Parathyroid adenoma (tissue), 2 donors: ENCODE measurements around the gene GSTO1.

Experiments
- H2AFZ ChIP-seq: fragments of 300-600 bp; sonication (generic); one replicate; pipeline ENCODE4 v1.7.0; 2017; ENCODE audit warnings: antibody characterized with exemption, mild to moderate bottlenecking
- H3K27ac ChIP-seq: fragments of 300-600 bp; sonication (generic); one replicate; pipeline ENCODE4 v1.7.0; 2017
- H3K27me3 ChIP-seq: fragments of 300-600 bp; sonication (generic); one replicate; pipeline ENCODE4 v1.7.0; 2017; ENCODE audit warnings: low read length; ENCODE audit not compliant: control insufficient read depth, insufficient read depth
- H3K36me3 ChIP-seq: fragments of 300-600 bp; sonication (generic); one replicate; pipeline ENCODE4 v1.7.0; 2017; ENCODE audit warnings: low read length; ENCODE audit not compliant: control insufficient read depth, insufficient read depth
- H3K4me1 ChIP-seq: fragments of 300-600 bp; sonication (generic); one replicate; pipeline ENCODE4 v1.7.0; 2017; ENCODE audit warnings: control low read depth
- H3K4me2 ChIP-seq: fragments of 300-600 bp; sonication (generic); one replicate; pipeline ENCODE4 v1.7.0; 2017; ENCODE audit warnings: low read length
- H3K4me3 ChIP-seq: fragments of 300-600 bp; sonication (generic); one replicate; pipeline ENCODE4 v1.7.0; 2017; ENCODE audit warnings: low read depth, low read length
- H3K79me2 ChIP-seq: fragments of 300-600 bp; sonication (generic); one replicate; pipeline ENCODE4 v1.7.0; 2017; ENCODE audit warnings: control low read depth
- H3K9ac ChIP-seq: fragments of 300-600 bp; sonication (generic); one replicate; pipeline ENCODE4 v1.7.0; 2017; ENCODE audit warnings: mild to moderate bottlenecking
- H3K9me3 ChIP-seq: fragments of 300-600 bp; sonication (generic); one replicate; pipeline ENCODE4 v1.7.0; 2017; ENCODE audit warnings: low read length; ENCODE audit not compliant: control insufficient read depth
- TF ChIP-seq, protein P1 (sequence below): fragments of 300-600 bp; sonication (generic); IDR thresholded peaks from one replicate; pipeline ENCODE4 v1.7.0; 2017; ENCODE audit warnings: antibody characterized with exemption, mild to moderate bottlenecking
- donor health status: primary hyperparathyroidism.

Gene GSTO1

DNA sequence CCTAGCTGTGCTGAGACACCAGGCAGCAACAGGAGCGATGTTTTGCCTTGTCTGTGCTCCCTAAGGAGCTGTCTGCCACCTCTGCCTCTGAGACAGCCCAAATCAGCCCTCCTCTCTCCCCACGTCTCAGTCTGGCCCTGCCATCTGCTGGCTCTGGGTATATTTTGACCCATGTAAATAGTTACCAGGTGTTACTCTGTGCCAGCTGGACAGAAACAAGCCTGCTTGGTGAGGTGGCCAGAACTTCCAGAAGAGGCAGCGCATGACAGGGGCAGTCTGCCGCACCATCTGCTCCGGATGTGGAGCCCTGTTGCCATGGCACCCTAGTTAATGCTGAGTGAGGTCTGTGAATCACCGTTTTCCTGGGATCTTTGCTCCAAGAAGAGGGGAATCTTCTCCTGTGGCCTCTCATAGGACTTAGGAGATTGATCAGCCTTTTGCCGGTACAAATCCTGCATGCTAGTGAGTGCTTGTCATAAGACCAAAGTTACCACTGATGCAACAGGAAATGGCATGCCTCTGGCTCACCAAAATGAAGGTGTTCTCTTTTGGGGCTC lies 46.1 kb downstream of the GSTO1 start:
- Histone ChIP-seq H3K79me2 (no peaks in the 10 kb centered on the region), H3K4me3 (no peak overlapping the region), H3K27me3 (no peaks in the 10 kb centered on the region), H3K9ac (no peak overlapping the region), H3K36me3 (no peaks in the 10 kb centered on the region), H3K9me3 (no peaks in the 10 kb centered on the region), H3K4me1 (peaks cover 24% of the 10 kb centered on the region), H2AFZ (no peak overlapping the region), H3K4me2 (no peak overlapping the region), H3K27ac (peak overlapping the region; percentile 76)
- TF ChIP-seq, protein P1, sequence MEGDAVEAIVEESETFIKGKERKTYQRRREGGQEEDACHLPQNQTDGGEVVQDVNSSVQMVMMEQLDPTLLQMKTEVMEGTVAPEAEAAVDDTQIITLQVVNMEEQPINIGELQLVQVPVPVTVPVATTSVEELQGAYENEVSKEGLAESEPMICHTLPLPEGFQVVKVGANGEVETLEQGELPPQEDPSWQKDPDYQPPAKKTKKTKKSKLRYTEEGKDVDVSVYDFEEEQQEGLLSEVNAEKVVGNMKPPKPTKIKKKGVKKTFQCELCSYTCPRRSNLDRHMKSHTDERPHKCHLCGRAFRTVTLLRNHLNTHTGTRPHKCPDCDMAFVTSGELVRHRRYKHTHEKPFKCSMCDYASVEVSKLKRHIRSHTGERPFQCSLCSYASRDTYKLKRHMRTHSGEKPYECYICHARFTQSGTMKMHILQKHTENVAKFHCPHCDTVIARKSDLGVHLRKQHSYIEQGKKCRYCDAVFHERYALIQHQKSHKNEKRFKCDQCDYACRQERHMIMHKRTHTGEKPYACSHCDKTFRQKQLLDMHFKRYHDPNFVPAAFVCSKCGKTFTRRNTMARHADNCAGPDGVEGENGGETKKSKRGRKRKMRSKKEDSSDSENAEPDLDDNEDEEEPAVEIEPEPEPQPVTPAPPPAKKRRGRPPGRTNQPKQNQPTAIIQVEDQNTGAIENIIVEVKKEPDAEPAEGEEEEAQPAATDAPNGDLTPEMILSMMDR, result no peak

DNA sequence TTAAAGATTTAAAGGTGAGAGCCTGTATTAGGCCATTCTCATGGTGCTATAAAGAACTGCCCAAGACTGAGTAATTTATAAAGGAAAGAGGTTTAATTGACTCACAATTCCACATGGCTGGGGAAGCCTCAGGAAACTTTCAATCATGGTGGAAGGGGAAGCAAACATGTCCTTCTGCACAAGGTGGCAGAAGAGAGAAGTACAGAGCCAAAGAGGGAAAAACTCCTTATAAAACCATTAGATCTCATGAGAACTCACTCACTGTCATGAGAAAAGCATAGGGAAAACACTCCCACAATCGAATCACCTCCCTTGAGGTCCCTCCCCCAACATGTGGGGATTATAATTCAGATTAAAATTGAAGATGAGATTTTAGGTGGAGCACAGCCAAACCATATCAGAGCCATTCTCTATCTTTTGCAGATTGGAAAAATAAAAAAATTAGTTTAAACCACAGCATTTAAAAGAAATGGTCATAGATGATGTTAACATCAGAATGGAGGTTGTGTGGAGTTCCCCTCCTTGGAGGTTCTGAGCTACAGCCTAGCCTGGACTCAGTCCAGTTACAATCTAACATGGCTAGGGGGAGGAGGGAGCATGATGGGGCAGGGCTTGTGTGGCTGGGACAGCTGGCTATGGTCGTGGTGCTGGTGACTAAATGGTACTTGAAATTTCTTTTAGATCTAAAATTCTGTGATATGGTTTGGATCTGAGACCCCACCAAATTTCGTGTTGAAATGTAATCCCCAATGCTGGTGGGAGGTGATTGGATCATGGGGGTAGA lies 47.4 kb downstream of the GSTO1 start:
- H3K9me3 ChIP-seq, result no peaks in the 10 kb centered on the region
- no peaks in the 10 kb centered on the region for H3K79me2 ChIP-seq
- TF ChIP-seq, protein P1, result no peak
- no peaks in the 10 kb centered on the region for H3K36me3 ChIP-seq
- no peak overlapping the region for H3K4me2 ChIP-seq
- no peak overlapping the region for H2AFZ ChIP-seq
- no peak overlapping the region for H3K9ac ChIP-seq
- H3K27ac ChIP-seq, result no peak overlapping the region
- H3K27me3 ChIP-seq, result no peaks in the 10 kb centered on the region
- peaks cover 26% of the 10 kb centered on the region for H3K4me1 ChIP-seq
- no peak overlapping the region for H3K4me3 ChIP-seq

DNA sequence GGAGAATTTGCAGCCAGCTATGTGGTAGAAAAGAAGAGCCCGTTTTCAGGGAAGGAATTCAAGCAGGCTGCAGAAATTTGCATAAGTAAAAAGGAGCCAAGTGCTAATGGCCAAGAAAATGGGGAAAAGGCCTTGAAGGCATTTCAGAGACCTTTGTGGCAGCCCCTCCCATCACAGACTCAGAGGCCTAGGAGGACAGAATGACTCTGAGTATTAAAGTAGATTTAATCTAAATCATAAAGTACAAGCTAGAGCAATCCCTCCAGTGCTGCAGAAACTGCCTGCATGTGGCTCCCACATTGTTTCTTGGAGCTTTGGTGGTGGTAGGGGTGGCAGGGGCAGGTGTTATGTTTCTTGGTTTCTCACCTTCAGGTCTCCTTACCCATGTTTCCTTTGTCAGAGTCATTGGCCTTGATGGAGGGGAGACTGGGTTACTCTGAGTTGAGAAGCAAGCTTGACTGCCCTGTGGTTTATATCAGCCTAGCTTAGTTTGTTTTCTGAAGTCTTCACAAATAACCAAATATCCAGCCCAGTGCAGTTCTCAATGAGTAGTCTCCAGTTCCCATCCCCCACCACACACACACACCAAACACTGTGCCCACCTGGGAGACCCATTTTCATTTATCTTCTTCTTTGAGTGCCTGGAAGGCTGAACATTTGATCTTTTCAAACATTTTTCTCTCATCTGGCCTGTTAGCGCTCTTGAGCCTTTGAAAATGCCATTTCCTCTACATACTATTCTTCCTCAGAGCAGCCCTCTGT lies 49.1 kb downstream of the GSTO1 start:
- H3K4me1 ChIP-seq, result peaks cover 26% of the 10 kb centered on the region
- H2AFZ ChIP-seq, result no peak overlapping the region
- H3K36me3 ChIP-seq, result no peaks in the 10 kb centered on the region
- no peaks in the 10 kb centered on the region for H3K27me3 ChIP-seq
- H3K4me3 ChIP-seq, result no peak overlapping the region
- H3K9ac ChIP-seq, result no peak overlapping the region
- no peaks in the 10 kb centered on the region for H3K79me2 ChIP-seq
- H3K27ac ChIP-seq, result peak overlapping the region; percentile 80
- H3K4me2 ChIP-seq, result no peak overlapping the region
- H3K9me3 ChIP-seq, result no peaks in the 10 kb centered on the region
- TF ChIP-seq, protein P1, result no peak

DNA sequence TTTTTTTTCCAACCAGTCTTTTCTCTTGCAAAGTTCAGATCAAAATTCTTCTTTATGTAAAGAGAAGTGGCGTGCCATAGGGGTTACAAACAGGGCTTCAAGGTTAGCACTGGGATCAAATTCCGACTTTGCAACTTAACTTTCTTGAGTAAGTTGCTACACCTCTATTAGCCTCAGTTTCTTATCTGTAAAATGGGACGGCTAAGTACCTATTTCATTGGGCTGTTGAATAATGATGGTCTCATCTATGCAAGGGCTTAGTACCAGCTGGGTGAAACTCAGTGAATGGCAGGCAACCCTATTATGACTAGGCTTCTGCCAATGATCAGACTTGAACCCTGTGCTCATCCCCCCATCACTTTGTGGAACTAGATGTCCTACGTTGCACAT lies 49.7 kb downstream of the GSTO1 start:
- TF ChIP-seq, protein P1, result no peak
- H2AFZ ChIP-seq, result no peak overlapping the region
- peaks cover 26% of the 10 kb centered on the region for H3K4me1 ChIP-seq
- peak overlapping the region; percentile 14 for H3K4me2 ChIP-seq
- H3K79me2 ChIP-seq, result no peaks in the 10 kb centered on the region
- no peaks in the 10 kb centered on the region for H3K9me3 ChIP-seq
- no peak overlapping the region for H3K4me3 ChIP-seq
- H3K36me3 ChIP-seq, result no peaks in the 10 kb centered on the region
- H3K9ac ChIP-seq, result no peak overlapping the region
- H3K27me3 ChIP-seq, result no peaks in the 10 kb centered on the region
- peak overlapping the region; percentile 80 for H3K27ac ChIP-seq
